CD14-positive monocyte (primary cell): ENCODE results near the gene HOXC13. TPM values are rescaled to one million over a fixed set of nuclear protein-coding genes. Genes with fewer than 3 reads are reported as not detected.

Source experiments
- DNase-seq, 3 donors: peaks; one replicate each; pipeline ENCODE4 v3.0.0-alpha.2; 2011 to 2022
- H2AFZ ChIP-seq: 2 replicates; pipeline ENCODE4 v1.6.0; 2012; ENCODE audit warnings: mild to moderate bottlenecking, low read depth, low read length, inconsistent platforms; ENCODE audit not compliant: insufficient read depth, poor library complexity, severe bottlenecking
- H3K27ac ChIP-seq, 2 donors: 1 replicate in 1 of 2; 2 replicates in 1 of 2; pipeline ENCODE4 v1.5.1; 2012 to 2013; ENCODE audit warnings: low read length in 2 of 2, control low read depth in 1 of 2, inconsistent platforms in 1 of 2, low read depth in 1 of 2, mild to moderate bottlenecking in 1 of 2
- H3K27me3 ChIP-seq, 2 donors: one replicate each; pipeline versions ENCODE4 v1.6.0 to v1.6.1; 2011 to 2013; ENCODE audit warnings: low read length in 2 of 2; ENCODE audit not compliant: control insufficient read depth in 2 of 2, insufficient read depth in 2 of 2
- H3K36me3 ChIP-seq, 2 donors: replicated peaks in 1 of 2; 1 replicate in 1 of 2; 2 replicates in 1 of 2; pipeline versions ENCODE4 v1.5.1 to v1.6.1; 2012 to 2013; ENCODE audit warnings: low read length in 2 of 2, control low read depth in 1 of 2, inconsistent platforms in 1 of 2, mild to moderate bottlenecking in 1 of 2; ENCODE audit not compliant: insufficient read depth in 2 of 2, control insufficient read depth in 1 of 2
- H3K4me1 ChIP-seq, 2 donors: 1 replicate in 1 of 2; 2 replicates in 1 of 2; pipeline versions ENCODE4 v1.5.1 to v1.6.1; 2012 to 2013; ENCODE audit warnings: low read length in 2 of 2, control low read depth in 1 of 2, inconsistent platforms in 1 of 2, mild to moderate bottlenecking in 1 of 2, moderate library complexity in 1 of 2; ENCODE audit not compliant: insufficient read depth in 2 of 2, control insufficient read depth in 1 of 2
- H3K4me2 ChIP-seq: replicated peaks from 2 replicates; pipeline ENCODE3; 2012; ENCODE audit warnings: low read length, moderate library complexity, mild to moderate bottlenecking; ENCODE audit not compliant: poor library complexity, severe bottlenecking; ENCODE audit errors: extremely low read depth
- H3K4me3 ChIP-seq, 3 experiments: fragments of 200-600 bp in 1 of 3; sonication (generic) in 1 of 3; replicated peaks in 1 of 3; 1 replicate in 2 of 3; 2 replicates in 1 of 3; pipeline ENCODE4 v1.5.1; 2011 to 2013; ENCODE audit warnings: low read length in 3 of 3, mild to moderate bottlenecking in 3 of 3, control low read depth in 2 of 3, low read depth in 2 of 3, inconsistent platforms in 1 of 3, moderate library complexity in 1 of 3
- H3K79me2 ChIP-seq: 2 replicates; pipeline ENCODE4 v1.6.0; 2012; ENCODE audit warnings: mild to moderate bottlenecking, control low read depth, inconsistent platforms, low read length, moderate library complexity; ENCODE audit not compliant: insufficient read depth
- H3K9ac ChIP-seq: 2 replicates; pipeline ENCODE4 v1.6.0; 2017; ENCODE audit warnings: low read length, mild to moderate bottlenecking; ENCODE audit not compliant: insufficient read depth, poor library complexity, severe bottlenecking
- H3K9me3 ChIP-seq, 2 donors: replicated peaks in 1 of 2; 1 replicate in 1 of 2; 2 replicates in 1 of 2; pipeline versions ENCODE4 v1.5.1 to v1.6.1; 2012 to 2013; ENCODE audit warnings: low read length in 2 of 2, control low read depth in 1 of 2; ENCODE audit not compliant: control insufficient read depth in 1 of 2, insufficient read depth in 1 of 2
- H4K20me1 ChIP-seq: 2 replicates; pipeline ENCODE4 v1.6.0; 2012; ENCODE audit warnings: mild to moderate bottlenecking, low read length, control low read depth, moderate library complexity; ENCODE audit not compliant: insufficient read depth
- H3K27ac Mint-ChIP-seq, 7 donors: one replicate each; pipeline ENCODE4 v1.8.0; 2020; ENCODE audit warnings: mild to moderate bottlenecking in 7 of 7, mixed read lengths in 7 of 7, moderate library complexity in 6 of 7, inconsistent platforms in 2 of 7
- H3K27me3 Mint-ChIP-seq, 3 donors: one replicate each; pipeline ENCODE4 v1.8.0; 2021 to 2022; ENCODE audit warnings: low read depth in 3 of 3, mild to moderate bottlenecking in 3 of 3, mixed read lengths in 3 of 3, moderate library complexity in 3 of 3, inconsistent platforms in 1 of 3
- H3K36me3 Mint-ChIP-seq, 2 donors: one replicate each; pipeline ENCODE4 v1.8.0; 2020; ENCODE audit warnings: mixed read lengths in 2 of 2, inconsistent platforms in 1 of 2, mild to moderate bottlenecking in 1 of 2
- H3K4me1 Mint-ChIP-seq: one replicate; pipeline ENCODE4 v1.8.0; 2020; ENCODE audit warnings: mild to moderate bottlenecking, mixed read lengths
- H3K4me3 Mint-ChIP-seq, 2 donors: one replicate each; pipeline ENCODE4 v1.8.0; 2020; ENCODE audit warnings: mild to moderate bottlenecking in 2 of 2, mixed read lengths in 2 of 2, moderate library complexity in 1 of 2
- H3K9me3 Mint-ChIP-seq, 7 donors: one replicate each; pipeline ENCODE4 v1.8.0; 2020 to 2022; ENCODE audit warnings: mixed read lengths in 7 of 7, mild to moderate bottlenecking in 6 of 7, moderate library complexity in 6 of 7, inconsistent platforms in 2 of 7
- WGBS: methylation state at CpG from one replicate; pipeline ENCODE4 v1.1.5; 2013; ENCODE audit warnings: missing lambda C conversion rate; ENCODE audit not compliant: insufficient coverage; 5-methylcytosine and 5-hydroxymethylcytosine counted together
- intact Hi-C, 2 donors: fragments of 100-400 bp; cut with micrococcal nuclease; formaldehyde crosslinking; loops; one replicate each; pipeline versions ENCODE4 v1.15.0 to v1.15.1; 2023
- polyA plus RNA-seq, 3 donors: library from polyadenylated mRNA; depleted of rRNA in 1 of 3; unstranded in 2 of 3; stranded (reverse) in 1 of 3; fragments of 300-500 nt in 2 of 3; fragments of >200 nt in 1 of 3; fragmentation: Illumina TruSeq in 2 of 3; gene quantifications; 1 replicate in 2 of 3; 2 replicates in 1 of 3; pipeline ENCODE4 v1.2.3, GENCODE V29; 2012 to 2021
- TF ChIP-seq, protein P1 (sequence below): fragments of 200-600 bp; IDR thresholded peaks from one replicate; pipeline ENCODE4 v1.8.0; 2022; ENCODE audit warnings: antibody characterized with exemption, mild to moderate bottlenecking

The HOXC13 gene
- polyA plus RNA-seq, 3 donors, result not detected

DNA sequence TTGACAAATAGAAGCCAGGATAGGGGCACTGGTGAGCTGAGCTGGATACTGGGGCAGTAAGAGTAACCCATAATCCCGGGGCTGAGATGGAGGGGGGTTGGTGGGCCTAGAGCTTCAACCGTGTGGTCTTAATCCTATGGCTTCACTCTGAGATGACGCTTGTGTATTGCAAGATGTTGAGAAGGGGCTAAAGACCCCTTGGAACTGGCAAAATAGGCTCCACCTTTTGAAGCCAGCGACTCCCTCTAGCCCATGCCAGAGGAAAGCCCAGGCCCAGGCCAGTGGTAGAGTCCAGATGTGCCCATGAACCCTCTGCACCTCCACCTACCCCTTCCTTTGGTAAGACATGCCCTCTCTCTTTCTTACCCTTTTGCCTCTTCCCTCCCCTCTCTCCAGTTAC, 20.7 kb downstream of the HOXC13 start:
- WGBS, result 14% methylated on average over 2 of the region's 4 CpGs
- H2AFZ ChIP-seq, result no peak overlapping the region
- Mint-ChIP-seq H3K27ac (no peak overlapping the region), H3K4me1 (peaks cover 19% of the 10 kb centered on the region), H3K4me3 (peak overlapping the region in 1 of 2 donors; percentile 76), H3K27me3 (peaks cover 93 to 97% (median 95%) of the 10 kb centered on the region in 3 donors), H3K36me3 (peaks cover 2 to 14% of the 10 kb centered on the region in 2 donors), H3K9me3 (peaks cover 2 to 61% (median 34%) of the 10 kb centered on the region in 7 donors)
- no peaks in the 10 kb centered on the region for H3K4me1 ChIP-seq
- TF ChIP-seq, protein P1, sequence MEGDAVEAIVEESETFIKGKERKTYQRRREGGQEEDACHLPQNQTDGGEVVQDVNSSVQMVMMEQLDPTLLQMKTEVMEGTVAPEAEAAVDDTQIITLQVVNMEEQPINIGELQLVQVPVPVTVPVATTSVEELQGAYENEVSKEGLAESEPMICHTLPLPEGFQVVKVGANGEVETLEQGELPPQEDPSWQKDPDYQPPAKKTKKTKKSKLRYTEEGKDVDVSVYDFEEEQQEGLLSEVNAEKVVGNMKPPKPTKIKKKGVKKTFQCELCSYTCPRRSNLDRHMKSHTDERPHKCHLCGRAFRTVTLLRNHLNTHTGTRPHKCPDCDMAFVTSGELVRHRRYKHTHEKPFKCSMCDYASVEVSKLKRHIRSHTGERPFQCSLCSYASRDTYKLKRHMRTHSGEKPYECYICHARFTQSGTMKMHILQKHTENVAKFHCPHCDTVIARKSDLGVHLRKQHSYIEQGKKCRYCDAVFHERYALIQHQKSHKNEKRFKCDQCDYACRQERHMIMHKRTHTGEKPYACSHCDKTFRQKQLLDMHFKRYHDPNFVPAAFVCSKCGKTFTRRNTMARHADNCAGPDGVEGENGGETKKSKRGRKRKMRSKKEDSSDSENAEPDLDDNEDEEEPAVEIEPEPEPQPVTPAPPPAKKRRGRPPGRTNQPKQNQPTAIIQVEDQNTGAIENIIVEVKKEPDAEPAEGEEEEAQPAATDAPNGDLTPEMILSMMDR, result no peak
- no peaks in the 10 kb centered on the region for H3K36me3 ChIP-seq
- no peak overlapping the region for H3K9ac ChIP-seq
- no peak overlapping the region for H3K27ac ChIP-seq
- H3K27me3 ChIP-seq, result peaks cover 93 to 99% of the 10 kb centered on the region in 2 donors
- H3K4me3 ChIP-seq, result no peak overlapping the region
- H3K9me3 ChIP-seq, result peaks cover 7 to 81% of the 10 kb centered on the region in 2 donors
- no peak for DNase-seq
- H3K79me2 ChIP-seq, result no peaks in the 10 kb centered on the region
- H4K20me1 ChIP-seq, result no peaks in the 10 kb centered on the region
- intact Hi-C loops, result no loop called here
- H3K4me2 ChIP-seq, result no peak overlapping the region

DNA sequence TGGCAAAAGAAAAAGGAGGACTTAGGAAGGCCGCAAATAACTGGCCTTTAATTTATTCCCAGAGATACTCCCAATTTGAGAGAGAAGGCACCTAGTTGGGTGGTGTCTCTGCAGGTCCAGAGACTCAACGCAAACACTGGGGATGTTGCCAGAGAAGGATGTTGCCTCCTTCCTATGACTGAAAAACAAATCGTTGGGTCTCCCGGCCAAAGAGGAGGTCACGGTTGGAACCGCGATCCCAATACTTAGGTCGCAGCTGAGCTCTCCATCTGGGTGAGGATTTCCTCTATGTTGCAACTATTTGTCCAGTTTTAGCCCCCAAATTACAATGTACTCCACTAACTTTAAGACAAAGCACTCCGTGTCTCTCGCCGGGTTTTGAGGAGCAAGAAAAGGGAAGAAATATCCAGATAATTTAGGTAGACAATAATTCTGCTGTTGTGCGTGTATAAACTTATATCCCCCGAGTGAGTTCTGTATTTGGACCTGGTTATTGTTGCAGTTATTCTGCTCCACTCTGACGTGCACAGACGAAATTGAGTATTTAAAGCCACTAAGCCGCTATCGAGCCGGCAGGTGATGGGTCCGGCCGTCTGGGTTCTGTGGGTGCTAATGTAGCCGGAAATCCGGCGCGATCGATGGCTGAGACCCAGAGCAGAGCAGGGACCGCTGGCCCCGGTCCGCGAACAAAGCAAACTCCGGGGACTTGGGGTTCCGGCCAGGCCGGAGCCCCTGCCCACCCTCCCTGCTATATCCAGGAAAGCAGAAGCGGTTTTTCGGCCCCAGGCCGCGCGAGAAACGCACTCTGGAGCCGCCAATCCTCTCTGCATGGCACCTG, 21.8 kb downstream of the HOXC13 start:
- Histone ChIP-seq H2AFZ (no peak overlapping the region), H4K20me1 (no peaks in the 10 kb centered on the region), H3K4me2 (no peak overlapping the region), H3K27me3 (peaks cover 97 to 100% of the 10 kb centered on the region in 2 donors), H3K27ac (no peak overlapping the region), H3K79me2 (no peaks in the 10 kb centered on the region), H3K9me3 (peaks cover 4 to 83% of the 10 kb centered on the region in 2 donors), H3K36me3 (no peaks in the 10 kb centered on the region), H3K9ac (no peak overlapping the region), H3K4me3 (no peak overlapping the region), H3K4me1 (no peaks in the 10 kb centered on the region)
- peaks cover 96 to 99% (median 96%) of the 10 kb centered on the region in 3 donors for H3K27me3 Mint-ChIP-seq
- 4% methylated on average over 32 of the region's 39 CpGs for WGBS
- H3K27ac Mint-ChIP-seq, result no peak overlapping the region
- TF ChIP-seq, protein P1, result no peak
- DNase-seq, result no peak
- peaks cover 3 to 17% of the 10 kb centered on the region in 2 donors for H3K36me3 Mint-ChIP-seq
- peaks cover 3 to 63% (median 34%) of the 10 kb centered on the region in 7 donors for H3K9me3 Mint-ChIP-seq
- intact Hi-C loops, result no loop called here
- H3K4me3 Mint-ChIP-seq, result peak overlapping the region in 1 of 2 donors; percentile 76
- H3K4me1 Mint-ChIP-seq, result peaks cover 24% of the 10 kb centered on the region
